GM19455 (cell line): ENCODE measurements around the gene NOS1.
"Not testable (repeated sequence)": the region's sequence is repeated elsewhere in the genome, so short reads cannot be mapped to it uniquely, and the experiment has no call there.

Source experiments
- ATAC-seq: cut with Tn5 transposase; IDR thresholded peaks from one replicate; pipeline ENCODE4 v1.9.1; 2021; ENCODE audit not compliant: unreplicated experiment

NOS1 gene

GRCh38 chr12:117273091-117273490 is 88.3 kb downstream of the NOS1 start:
- ATAC-seq, result no peak

- ATAC-seq, result no peak
Observed at GRCh38 chr12:117272690-117273089, 88.7 kb downstream of the NOS1 start.

DNA sequence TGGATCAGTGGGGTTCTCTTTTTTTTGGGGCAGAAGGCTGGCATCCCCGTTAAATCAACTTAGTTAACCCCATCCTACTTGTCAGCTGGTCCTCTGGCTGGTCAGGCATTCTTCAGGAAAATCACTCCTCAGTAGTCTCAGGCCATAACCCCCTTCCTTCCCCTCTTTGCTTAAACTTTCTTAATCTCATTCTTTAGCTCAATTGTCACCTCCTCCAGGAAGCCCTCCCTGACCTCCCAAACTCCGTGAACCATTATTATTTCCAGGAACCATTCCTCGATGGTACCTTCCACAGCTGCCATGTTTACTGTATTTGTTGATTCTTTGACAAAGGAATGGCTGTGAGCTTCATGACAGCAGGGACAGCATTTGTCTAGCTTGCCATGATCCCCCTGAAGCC is 98.7 kb downstream of the NOS1 start:
- no peak for ATAC-seq

GRCh38 chr12:117261247-117261646 is 100.2 kb downstream of the NOS1 start:
- ATAC-seq, result no peak

GRCh38 chr12:117255386-117255785 is 106.0 kb downstream of the NOS1 start:
- no peak for ATAC-seq

DNA sequence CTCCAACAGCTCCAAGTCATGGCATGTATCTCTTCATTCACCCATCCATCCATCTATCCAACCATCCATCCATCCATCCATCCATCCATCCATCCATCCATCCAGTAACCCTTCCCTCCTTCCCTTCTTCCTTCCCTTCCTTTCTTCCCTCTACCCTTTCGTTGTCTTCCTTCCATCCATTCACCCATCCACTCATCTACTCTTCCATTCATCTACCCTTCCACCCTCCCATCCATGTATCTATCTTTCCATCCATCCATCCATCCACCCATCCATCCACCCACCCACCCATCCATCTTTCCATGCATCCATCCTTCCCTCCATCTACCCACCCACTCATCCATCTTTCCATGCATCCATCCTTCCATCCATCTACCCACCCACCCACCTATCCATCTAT is 117.9 kb downstream of the NOS1 start:
- no peak for ATAC-seq

DNA sequence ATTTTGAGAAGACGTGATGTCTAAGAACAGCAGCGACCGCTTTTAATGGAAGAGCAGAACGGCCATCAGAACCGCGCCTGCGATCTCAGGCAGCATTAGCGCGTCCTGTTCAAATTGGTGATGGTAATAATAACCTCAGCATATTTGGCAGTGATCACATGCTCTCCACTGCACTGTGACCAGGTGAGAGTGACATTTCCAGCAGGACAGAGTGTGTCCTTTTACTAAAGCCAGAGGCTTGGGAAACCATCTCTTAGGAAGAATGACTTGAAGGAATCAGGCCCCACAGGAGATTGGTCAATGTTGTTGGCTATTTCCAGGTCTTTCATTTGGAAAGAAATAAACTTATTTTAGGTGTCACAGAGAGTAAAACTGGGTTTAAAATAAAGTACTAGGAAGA is 119.7 kb downstream of the NOS1 start:
- ATAC-seq, result no peak

DNA sequence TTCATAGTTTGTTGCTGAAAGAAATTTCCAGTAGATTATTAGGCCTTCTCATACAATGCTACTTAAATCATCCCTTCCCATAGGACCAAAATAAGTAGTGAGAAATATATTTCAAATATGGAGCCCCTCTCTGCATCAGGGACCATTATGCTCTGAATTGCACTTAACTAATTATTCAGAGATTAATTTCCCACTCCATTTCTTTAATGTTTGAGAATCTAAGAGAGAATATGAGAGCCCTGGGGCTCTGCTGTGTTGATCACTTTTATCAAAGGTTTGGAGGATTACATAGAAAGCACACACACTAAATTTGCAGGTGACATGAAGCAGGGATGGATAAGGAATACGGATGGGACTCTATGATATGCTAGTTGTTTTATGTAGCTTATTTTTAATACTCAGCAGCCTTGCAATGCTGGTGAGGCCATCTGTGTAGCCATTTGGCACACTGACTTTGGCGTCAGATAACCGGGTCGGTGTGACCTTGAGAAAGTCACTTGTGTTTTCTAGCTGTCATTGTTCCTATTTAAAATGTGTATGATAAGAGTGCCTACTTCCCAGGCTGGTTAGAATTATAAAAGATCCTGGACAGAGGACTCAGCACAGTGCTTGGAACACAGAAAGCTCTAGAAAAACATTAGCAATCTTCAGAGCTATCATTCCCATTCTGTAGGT is 121.2 kb downstream of the NOS1 start:
- no peak for ATAC-seq

DNA sequence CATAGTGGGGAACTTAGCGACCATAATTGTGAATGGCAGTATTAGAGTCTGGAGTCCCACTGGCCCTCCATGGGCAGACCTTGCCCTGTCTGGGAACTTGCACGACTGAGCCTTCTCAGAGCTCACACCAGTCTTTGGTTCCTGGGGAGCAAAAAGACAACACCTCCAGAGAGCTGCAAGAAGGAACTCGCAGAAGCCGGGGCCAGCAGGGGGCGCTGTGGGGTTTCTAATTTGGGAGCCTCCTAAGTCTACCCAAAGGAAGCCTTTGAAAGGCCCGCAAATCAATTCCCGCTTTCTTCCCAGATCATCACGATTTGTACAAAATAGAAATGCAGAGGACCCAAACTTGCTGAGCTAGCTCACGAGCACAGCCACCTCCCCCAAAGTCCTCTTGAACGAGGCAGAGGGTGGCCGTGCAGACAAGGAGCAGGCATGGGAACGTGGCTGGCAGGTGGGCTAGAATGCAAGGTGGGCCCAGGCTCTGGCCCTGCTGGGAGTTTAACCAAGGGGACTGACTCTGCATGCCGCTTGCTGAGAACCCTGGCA is 124.9 kb downstream of the NOS1 start:
- ATAC-seq, result no peak

- no peak for ATAC-seq
Observed at GRCh38 chr12:117235261-117235660, 126.2 kb downstream of the NOS1 start.

DNA sequence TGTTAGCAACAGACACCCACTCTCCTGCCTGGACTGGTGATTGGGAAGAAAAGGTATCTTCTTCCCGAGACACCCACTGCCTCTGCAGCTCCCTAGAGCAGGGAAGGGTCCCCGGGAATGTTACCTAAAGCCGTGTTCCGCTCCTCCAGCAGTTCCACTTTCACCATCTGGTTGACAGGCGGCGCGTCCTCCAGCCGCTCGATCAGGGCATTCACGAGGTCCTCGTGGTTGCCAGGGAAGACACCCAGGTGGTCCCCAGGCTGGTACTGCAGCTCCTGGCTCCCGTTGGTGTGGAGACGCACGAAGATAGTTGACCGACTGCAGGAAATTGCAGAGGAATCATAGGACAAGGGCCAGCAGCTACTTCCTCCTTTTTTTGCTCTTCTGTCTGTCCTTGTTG is 127.0 kb downstream of the NOS1 start:
- no peak for ATAC-seq

DNA sequence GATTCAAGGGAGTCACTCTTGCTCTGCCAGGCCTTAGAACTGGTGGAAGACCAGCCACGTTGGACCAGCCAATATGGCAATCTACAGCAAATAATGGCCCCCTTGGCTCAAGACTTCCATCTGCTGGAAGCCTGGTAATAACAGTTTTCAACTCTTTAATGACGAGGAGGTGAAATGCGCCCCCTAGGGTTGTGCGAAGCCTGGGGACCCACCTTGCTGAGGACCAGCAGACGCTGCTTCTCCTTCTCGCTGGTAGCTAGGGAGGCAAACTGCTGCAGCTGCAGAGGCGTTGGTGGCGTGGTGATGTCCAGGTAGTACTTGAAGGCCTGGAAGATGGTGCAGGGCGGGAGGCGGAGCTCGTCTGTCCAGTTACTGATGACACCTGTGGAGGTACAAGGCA is 129.7 kb downstream of the NOS1 start:
- no peak for ATAC-seq

GRCh38 chr12:117228239-117228638 is 133.2 kb downstream of the NOS1 start:
- no peak for ATAC-seq

DNA sequence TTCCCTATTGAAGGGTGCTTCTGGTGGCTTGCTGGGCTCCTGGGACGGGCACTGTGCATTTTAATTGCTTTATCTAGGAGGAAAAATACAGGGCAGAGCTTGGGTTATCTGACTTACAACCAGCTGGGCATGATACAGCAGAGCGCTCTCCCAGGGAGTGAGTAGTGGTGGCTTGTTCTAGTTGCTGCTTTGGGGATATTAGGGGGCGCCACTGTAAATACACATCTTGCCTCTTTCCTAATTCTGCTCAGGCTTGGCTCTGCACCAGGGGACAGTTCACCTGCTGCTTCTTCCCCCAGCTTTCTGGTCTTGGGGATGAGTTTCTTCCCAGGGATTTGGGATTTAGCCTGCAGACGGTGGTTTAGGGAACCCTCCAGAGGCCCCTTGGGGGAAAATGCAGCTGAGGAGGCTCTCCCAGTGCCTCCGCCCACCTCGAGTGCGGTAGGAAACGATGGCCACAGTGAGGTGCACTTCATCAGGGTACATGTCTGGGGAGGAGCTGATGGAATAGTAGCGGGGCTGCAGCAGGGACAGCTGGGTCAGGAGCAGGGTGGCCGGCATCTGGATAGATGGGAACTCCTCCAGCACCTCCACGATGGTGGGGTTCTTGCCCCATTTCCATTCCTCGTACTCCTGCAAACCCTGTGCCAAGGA is 134.3 kb downstream of the NOS1 start:
- no peak for ATAC-seq

DNA sequence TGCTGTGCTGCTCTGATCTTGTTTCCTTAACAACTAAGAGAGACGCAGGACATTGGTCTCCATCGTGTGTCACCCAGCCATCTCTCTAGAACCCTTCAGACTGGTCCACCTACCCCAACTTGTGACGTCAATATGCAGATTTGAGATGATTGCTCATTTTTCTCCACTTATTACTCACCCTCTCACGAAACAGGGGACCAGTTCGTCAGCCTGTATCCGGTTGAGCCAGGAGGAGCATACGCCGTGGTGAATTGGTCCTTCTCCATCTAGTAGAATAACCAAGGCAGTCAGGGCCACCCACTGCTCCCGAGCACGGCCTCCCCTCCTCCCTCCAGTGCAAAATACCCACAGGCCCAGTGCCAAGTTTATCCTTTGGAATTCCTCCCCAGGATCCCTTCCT is 134.9 kb downstream of the NOS1 start:
- no peak for ATAC-seq

DNA sequence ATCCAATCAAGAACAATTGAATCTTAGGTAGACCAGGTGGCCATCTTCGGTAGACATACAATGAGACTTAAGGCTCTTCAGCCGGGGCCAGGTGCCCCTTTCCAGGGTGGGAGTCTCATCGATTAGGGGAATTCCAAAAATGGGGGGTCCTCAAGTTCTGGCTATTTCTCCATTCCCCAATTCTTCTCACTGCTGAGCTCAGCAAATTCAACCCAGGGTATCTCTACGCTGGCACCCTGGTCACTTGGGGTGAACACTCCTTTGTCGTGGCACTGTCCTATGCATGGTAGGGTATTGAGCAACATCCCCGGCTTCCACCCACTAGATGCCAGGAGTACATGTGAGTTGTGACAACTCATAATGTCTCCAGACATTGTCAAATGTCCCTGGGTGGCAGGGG is 136.2 kb downstream of the NOS1 start:
- ATAC-seq, result no peak

DNA sequence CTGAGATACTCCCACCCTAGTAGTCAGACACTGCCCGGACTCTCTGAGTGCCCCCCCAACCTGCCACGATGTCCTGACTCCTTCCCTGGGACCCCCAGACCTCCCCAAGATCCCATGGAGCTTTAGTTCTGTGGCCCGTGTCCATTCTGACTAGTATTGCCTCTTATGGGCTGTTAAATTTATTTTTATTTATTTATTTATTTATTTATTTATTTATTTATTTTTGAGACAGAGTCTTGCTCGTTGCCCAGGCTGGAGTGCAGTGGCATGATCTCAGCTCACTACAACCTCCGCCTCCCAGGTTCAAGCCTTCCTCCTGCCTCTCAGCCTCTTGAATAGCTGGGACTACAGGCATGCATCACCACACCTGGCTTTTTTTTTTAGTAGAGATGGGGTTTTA is 140.5 kb downstream of the NOS1 start:
- not testable (repeated sequence) for ATAC-seq

- ATAC-seq, result no peak
Observed at GRCh38 chr12:117218149-117218548, 143.3 kb downstream of the NOS1 start.

GRCh38 chr12:117216686-117217085 is 144.7 kb downstream of the NOS1 start:
- no peak for ATAC-seq

- no peak for ATAC-seq
Observed at GRCh38 chr12:117214797-117215196, 146.6 kb downstream of the NOS1 start.

GRCh38 chr12:117213295-117213808 is 148.1 kb downstream of the NOS1 start:
- no peak for ATAC-seq

DNA sequence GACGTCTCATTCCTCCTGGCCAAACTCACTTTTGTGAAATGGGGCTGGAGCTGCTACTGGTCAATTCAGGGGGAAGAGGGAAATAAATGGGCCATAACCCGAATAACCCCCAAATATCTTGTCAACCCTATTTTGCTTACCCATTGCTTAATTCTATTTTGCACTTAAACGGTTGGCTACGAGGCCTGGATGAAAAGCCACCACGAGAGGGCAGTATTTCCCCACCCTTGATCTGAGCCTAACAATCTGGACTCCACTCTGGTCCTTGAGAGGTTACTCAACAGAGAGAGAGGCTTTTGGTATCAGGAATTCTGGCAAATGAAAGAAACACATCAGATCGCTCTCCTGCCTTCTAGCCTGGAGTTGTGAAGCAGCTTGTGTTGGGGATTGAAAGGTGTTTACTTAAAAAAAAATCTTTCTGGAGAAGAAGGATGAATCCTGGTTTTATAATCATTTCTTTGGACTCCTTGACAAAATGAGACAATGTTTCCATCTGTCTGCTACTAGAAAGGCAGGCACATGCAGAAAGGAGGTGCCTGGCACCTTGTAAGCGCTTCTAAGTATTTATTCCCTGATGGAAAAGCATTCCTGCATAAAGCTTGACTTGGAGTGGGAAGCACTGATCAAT is 148.7 kb downstream of the NOS1 start:
- ATAC-seq, result peak; percentile 59
